Renal cortical epithelial cell (primary cell): ENCODE results near the gene ECE1. TPM values are rescaled to one million over a fixed set of nuclear protein-coding genes. Genes with fewer than 3 reads are reported as not detected.

Source experiments
- DNase-seq: peaks from one replicate; pipeline ENCODE4 v3.0.0-alpha.2; 2011; ENCODE audit warnings: low read depth
- total RNA-seq: library from RNA; depleted of rRNA; stranded (reverse); fragments of >200 nt; gene quantifications from 2 replicates; pipeline ENCODE4 v1.2.3, GENCODE V29; 2014

The ECE1 gene
- total RNA-seq: 122 and 191 TPM in 2 replicates

DNA sequence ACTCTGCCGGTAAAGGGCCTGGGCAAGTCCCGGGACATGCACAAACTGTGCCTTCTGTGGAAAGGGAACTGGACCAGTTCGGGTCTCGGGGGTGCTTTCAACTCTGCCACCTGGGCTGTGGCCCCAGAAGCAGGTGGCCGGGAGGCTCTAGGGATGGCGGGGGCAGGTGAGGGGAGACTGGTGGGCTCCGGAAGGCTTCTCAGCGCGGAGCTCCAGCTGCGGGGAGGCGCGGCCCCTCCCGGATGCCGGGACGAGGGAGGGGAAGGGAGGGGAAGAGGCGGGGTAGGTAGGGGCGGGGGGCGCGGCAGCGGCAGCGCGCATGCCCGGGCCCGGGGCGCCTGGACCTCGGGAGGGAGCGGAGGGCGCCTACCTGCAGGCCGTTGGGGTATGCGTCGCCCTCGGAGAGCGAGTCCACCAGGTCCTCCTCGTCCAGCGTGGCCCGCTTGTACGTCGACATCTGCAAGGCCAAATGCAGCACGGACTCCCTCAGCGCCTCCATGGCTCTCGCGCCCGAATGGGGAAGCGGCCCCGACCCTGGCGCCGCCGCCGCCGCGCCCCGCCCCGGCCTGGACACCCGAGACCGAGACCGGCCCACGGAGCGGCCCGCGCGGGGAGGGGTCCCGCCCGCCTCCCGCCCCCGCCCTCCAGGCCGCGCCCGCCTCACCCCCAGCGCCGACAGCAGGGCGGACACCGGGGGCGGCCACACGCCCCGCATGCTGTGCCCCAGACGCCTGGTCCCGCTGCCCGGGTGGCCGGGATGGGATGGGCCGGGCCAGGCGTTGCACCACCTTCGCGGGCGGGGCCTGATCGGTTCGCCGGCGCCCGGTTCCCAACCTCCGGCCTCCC, at the start of gene ECE1:
TSS of gene ECE1 (minus strand) at position 764 of the 846 bp plus-strand sequence. CDS start at position 715, 49 bp downstream.
- no peak for DNase-seq

DNA sequence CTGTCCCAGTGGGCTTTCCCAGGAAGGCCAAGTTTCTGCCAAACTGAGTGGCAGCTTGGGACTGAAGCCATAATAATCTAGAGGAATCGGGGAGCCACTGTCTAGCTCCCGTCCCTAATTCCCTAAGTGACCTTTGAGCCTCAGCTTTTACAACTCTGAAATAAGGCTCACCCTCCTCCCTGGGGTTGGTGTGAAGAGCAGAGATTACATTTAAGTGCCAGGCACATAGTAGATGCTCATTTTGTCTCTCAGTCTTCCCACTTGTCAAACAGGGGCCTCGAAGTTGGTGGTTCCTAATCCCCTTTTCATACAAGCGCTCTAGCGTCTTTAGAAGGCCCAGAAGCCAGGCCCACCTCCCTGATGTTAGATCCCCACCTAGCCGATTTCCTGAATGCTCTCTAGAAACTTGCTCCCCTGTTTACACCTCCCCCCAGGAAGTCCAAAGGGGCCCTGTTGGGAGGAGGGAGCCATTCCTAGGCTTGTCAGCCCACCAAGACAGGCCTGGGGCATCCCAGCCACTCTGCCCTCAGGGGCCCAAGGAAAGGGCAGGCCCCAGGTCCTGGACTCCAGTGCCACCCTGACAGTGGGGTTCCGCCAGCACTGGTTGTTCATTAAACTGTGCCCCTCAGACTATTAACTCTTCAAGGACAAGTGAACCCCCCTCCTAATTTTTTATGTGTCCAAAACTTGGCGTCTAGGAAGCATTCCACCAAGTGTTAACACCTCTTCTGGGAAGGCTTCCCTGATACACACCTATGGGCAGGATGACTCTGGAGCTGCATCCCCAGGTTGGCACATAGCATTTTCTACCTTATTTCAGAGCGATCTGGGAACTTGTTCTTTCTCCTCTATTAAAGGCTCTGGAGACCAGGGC, 49.3 kb upstream of the ECE1 start:
- no peak for DNase-seq

DNA sequence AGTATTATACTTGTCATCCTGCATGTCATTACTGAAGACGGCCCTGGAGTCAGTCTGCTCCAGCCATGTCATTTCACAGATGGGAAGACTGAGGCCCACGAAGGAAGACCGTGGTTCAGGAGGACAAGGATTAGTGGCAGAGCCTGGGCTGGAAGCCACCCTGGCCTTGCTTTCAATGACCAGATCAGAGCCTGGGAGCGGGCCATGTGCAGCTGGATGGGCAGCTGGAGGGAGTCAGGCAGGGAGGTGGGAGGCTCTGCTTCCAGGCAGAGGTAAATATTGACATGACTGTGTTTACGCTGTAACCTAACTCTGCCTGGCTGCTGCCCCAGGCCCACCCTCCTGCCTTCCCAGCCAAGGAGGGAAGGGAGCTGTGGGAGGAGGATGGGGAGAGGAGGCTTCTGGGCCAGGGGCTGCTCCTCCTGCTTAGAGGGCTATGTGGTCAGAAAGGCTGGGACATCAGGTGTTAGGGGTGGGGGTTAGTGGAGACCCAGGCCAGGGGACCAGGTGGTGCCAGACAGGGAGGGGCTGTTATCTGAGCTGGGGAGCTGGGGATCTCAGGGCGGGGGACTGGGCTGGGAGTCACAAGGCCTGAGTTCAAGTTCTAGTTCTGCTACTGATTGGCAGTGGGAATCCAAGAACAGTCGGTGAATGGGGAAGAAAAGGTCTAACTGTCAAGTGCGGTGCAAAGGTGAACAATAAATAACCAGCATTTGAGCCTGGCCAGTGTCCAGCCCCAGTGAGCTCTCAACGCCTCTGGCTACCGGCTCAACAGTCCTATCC, 48.5 kb upstream of the ECE1 start:
- no peak for DNase-seq

DNA sequence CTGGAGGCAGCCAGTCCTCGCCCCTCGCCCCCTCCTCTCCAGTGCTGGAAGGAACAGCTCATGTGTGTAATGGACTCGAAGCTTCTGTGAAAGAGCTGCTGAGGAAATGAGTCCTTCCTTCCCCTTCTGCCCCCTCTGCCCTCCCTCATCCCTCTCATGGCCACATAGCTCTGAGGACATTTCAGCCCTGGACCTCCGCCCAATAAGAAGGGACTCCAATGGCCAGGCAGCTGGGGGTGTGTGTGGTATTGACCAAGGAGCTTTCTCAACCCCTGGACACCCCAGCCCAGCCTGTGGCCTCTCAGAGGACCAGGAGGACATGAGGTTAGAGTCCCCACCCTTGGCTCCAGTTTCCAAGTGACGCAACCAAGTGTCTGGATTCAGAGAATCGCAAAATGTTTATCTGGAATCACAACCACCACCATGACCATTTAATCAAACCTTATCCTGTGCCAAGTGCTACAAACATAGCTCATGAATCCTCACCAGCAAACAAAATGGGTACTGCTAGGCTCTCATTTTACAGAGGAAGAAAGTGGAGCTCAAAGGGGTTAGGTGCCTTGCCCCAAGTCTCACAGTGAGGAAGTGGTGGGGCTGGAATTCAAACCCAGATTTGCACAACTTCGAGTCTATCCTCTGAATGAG, 47.8 kb upstream of the ECE1 start:
- DNase-seq: peak; percentile 63

DNA sequence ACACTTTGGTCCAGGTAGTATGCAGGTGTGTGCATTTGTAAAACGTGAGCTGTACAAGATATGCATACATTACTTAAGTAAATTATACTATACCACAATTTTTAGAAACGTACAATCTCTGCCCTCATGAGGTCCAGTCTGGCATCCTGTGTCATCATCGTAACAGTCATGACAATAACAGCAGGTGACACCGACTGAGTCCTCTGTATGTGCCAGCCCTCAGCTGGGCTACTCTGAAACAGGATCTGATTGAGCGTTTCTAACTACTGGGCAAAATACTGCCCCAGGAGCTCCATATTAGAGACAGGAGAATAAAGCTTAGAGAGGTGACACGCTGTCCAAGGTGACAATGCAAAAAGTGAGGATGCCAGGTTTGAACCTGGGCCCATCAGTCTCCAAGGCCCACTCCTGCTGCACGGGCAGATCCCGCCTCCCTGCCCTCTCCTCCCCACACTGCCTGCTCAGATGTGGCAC, 47.2 kb upstream of the ECE1 start:
- DNase-seq: no peak

DNA sequence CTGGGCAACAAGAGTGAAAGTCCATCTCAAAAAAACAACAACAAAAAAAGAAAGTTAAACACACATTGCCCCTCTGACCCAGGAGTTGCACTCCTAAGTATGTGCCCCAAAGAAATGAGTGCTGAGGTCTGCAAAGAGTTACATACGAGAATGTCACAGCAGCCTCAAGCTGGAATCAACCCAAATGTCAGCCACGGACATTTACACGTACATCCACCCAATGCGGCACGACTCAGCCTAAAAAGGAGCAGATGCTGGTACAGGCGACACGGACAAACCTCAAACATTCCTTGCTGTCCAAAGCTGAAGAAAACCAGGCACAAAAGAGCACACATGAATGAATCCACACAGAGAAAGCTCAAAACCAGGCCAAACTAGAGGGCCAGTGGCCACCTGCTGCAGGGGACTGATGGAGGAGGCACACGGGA, 46.8 kb upstream of the ECE1 start:
- no peak for DNase-seq

DNA sequence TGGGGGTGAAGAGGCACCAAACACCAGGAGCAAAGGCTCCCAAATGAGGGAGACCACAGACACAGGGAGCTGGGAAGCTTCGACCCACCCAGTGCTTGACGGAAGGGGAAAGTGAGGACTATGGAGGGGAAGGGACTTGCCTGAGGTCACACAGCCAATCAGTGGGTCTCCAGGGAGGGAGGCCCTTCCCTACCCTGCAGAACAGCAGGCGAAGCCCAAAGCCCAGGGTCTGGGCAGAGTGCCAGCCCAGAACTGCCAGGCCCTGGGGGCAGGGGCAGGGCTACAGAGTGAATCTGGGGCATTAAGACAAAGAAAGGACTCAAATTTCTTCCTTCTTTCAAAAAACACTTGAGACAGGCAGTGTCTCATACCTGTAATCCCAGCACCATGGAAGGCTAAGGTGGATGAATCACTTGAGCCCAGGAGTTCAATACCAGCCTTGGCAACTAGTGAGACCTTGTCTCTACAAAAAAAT, 45.5 kb upstream of the ECE1 start:
- peak; percentile 72 for DNase-seq

DNA sequence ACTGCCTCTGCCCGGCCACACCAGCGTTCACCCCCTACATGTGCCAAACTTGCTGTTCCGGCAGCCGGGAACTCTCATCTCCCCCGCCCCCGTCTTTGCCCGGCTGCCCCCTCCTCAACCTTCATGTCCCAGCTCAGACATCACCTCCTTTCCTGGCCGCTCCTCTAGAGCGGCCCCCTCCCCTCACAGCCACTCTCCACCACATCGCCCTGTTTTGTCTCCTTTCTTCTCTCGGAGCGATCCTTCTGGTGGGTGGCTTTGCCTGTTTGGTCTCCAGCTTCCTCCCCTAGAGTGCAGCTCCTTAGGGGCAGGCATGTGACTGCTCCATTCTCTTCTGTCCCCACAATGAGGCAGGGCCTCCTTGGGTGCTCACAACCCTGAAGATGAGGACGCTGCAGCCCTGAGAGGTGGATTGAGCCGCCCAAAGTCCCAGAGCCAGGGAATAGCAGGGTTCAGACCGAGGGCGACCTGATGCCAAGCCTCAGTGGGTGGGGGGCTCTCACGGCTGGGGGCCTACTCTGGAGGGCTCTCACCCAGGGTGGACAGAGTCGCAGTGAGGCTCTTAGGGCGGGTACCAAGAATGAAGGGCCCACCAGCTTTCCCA, 44.9 kb upstream of the ECE1 start:
- no peak for DNase-seq

DNA sequence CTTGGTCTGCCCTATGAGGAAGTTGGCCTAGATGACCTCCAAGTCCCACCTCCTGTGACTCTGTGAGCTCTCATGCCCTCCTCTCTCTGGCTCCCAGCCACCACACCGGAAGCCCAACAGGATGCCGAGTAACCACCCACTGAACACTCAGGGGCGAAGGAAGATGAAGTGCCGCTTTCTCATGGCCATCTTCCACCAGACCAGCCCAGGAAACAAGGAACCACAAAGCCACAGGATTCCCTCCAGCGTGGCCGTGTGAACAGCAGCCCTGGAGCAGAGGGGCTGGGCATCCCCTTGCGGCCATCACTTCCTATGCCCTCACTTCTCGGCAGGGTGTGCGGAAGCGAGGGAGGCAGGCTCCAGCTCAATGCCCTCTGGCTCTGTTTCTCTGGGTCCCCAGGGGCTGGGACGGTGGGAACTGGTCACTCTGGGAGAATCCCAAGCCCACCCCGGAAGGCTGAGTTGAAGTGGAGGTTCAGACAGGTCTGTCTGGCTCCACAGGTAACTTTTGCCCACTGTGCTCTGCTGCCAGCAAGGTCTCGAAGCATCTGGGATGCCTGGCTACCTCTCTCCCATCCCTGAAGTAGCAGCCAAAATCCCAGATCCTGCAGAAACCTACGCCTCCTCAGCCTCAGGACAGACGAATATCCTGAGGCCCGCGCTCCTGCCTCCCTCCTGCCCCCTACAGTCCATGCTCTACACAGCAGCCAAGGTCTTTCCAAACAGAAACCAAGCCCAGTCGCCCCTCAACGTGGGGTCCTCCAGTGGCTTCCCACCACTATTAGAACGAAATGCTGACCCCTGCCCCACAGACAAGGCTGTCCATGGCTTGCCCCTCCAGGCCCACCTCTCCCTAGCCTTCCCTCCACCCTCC, 44.2 kb upstream of the ECE1 start:
- peak; percentile 93 for DNase-seq

DNA sequence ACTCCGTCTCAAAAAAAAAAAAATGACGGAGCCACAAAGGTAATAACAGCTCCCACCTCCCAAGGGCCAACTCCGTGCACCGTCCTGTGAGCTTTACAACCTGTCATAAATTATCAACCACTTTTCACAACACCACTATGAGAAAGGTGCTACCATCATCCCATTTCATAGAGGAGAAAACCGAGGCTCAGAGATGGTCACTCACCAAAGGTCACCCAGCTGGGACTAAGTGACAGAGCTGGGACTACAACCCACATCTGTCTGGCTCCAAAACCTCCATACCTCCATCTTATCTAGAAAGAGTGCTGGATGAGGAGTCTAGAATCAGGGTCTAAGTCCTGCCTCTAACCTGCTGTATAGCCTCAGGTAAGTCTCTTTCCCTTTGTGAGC, 43.6 kb upstream of the ECE1 start:
- DNase-seq: no peak

DNA sequence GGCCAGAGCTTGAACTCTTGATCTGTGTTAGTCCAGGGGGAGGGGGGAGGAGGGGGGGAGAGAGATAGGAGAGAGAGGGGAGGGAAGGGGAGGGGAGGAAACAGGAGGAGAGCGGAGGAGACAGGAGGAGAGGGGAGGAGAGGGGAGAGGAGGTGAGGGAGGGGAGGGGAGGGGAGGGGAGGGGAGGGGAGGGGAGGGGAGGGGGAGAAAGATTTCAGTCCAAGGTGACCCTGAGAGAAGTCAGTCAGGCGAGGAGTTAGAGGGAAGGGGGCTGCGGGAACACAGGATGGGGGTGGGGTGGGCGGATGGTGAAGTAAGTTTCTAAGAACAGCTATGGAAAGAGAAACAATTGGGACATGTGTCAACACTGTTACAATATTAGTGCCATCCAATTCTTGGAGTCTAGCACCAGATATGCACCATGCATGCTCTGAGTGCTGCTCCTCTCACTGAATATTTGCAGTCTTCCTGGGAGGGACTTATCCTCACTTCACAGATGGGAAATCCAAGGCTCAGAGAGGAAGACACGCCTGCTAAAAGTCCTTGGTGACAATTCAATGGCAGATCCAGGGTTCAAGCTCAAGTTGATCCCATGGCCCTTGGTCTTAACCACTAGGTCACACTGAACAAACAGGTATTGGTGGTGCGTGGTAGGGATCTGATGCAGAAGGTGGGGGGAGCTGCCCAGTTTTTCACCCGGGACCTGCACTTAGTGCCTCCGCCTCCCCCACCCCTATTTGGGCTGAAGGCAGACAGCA, 42.5 kb upstream of the ECE1 start:
- DNase-seq: no peak

DNA sequence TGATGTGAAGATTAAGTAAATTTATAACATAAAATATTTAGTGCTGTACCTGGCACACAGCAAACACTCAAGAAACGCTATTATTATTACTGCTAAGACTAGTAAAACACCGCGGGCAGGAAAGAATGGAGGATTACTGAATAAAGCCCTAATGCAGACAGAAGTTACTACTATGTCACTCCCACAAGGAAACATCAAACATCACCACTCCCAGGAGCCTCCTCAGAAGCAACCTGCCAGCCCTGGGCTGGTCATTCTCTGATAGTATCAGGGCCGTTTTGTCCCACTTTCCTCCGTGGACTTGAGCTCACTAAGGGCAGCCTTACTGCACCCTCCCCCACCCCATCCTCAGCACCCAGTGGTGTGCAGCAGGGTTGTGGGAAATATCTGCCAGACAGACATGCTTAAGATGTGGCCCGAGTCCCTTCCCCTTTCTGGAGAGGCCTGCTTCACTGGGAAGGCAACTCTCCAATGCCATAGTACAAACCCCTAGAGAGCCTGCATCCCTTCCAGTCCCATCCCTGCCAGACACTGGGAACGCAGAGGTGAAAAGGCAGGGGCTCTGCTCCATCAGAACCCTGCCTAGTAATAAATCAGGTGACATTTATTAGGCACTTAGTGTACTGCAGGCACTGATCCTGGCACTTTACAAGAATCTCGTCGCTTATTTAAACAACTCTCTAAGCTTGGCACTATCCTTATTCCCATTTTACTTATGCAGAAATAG, 41.7 kb upstream of the ECE1 start:
- no peak for DNase-seq

DNA sequence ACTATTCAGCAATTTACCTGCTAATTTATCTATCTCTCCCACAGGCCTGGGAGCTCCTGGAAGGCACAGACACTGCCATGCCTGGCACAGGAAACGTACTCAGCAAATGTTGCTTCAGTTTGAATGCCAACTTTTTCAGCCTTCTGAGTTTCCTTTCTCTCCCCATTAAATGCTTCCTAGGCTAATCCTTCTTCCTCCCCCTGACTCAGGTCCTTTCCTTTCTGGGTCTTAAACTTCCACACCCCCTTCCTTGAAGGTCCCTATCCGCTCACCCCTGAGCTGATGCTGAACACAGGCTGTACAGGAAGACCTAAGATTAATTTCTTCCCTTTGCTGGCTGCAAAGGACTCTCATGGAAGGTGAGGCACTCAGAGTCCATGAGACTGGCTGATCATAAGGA, 40.3 kb upstream of the ECE1 start:
- DNase-seq: no peak

DNA sequence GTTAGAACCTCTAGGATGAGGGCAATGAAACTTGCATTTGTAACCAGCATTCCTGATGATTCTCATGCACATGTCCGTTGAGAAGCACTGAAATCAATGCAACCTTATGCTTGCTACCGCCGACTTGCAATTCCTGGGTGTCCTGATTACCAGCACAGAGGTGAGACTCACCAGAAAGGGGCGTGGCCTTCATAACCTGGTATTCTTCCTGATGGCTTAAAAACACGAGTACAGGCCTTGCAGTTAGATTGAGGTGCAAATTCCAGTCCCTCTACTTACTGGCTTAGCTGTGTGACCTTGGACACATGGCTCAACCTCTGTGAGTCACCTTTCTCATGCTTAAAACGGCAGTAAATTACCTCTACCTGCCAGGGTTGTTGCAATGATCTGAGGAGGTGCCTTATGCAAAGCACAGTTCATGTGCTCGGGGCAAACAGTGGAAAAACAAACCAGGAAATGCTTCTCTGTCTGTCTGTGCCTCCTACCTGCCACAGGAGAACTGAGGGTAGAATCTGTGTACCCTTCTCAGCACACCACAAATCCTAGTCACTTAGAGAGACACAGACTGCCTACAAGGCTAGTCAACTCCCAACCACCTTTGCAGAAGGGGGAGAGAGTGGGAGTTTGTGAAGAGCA, 39.1 kb upstream of the ECE1 start:
- DNase-seq: peak; percentile 97

DNA sequence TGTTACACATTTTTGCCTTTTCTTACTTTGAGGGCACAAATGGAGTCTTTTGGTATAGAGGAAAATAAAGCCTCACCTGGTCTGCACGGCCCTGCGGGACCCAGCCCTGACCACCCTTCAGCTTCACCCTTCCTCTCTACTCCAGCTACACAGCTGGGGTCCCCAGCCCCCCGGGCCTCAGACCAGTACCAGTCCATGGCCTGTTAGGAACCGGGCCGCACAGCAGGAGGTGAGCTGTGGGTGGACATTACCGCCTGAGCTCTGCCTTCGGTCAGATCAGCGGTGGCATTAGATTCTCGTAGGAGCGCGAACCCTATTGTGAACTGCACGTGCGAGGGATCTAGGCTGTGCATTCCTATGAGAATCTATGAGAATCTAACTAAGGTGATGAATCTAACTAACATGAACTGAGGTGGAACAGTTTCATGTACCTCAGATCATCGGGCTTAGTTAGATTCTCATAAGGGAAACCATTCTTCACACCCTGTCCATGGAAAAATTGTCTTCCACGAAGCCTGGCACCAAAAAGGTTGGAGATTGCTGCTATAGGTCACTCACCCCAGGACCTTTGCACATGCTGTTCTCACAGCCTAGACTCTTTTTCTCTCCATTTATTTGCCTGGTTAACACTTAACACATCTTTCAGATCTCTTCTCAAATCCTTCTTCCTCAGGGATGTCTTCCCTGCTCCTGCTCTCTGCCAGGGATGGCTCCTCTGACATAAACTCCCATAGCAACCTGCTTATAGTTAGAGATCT, 37.5 kb upstream of the ECE1 start:
- no peak for DNase-seq

DNA sequence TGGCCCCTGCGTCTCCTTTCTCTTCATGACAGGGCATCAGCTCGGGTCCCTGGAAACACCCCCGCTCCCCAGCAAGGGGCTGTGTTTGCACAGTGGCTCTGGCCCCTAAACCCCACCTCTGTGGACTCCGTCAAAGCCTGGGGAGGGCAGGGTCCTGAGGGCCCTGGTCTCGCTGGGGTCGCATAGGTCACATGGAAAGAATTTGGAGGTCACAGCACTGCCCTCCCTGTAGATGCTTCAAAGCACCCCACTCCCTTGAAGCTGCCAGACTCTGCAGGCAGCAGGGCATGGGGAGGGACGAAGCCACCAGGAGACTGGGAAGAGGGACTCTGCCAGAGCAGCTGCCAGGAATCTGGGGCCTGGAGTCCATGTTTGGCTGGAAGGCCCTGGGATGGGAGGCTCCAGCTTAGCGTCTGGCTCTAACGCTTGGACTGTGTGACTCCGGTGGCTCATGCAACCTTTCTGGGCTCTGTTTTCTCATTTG, 36.6 kb upstream of the ECE1 start:
- no peak for DNase-seq
